SK-N-MC (cell line): ENCODE data around the gene CCDC70.
"Not testable (repeated sequence)": the region's sequence is repeated elsewhere in the genome, so short reads cannot be mapped to it uniquely, and the experiment has no call there.

Source experiments
- EZH2 ChIP-seq: fragments of 200-600 bp; sonication (generic); IDR thresholded peaks from one replicate; pipeline ENCODE4 v1.6.1; 2017; ENCODE audit warnings: antibody characterized with exemption
- FOXP2 ChIP-seq: optimal IDR thresholded peaks from 2 replicates; pipeline ENCODE3; 2011; ENCODE audit warnings: mild to moderate bottlenecking, moderate library complexity; ENCODE audit not compliant: insufficient read depth; ENCODE audit errors: extremely low read length, control extremely low read depth
- POLR2AphosphoS5 ChIP-seq: IDR thresholded peaks from 2 replicates; pipeline ENCODE4 v1.6.1; 2012; ENCODE audit warnings: mild to moderate bottlenecking, low read depth, low read length, borderline replicate concordance

DNA sequence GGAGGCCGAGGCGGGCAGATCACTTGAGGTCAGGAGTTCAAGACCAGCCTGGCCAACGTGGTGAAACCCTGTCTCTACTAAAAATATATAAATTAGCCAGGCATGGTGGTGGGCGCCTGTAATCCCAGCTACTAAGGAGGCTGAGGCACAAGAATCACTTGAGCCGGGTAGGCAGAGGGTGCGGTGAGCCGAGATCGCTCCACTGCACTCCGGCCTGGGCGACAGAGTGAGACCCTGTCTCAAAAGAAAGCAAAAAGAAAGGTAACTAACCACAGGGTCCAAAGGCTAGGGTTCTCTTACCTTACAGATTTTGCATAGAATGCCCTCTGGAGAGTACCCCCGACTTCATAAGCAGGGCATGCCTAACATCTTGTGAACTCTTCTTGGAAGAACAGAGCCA, 37.1 kb upstream of the CCDC70 start:
- not testable (repeated sequence) for TF ChIP-seq EZH2, POLR2AphosphoS5, FOXP2
